ENCODE results near the gene SRPK2. TPM values are rescaled to one million over a fixed set of nuclear protein-coding genes. Genes with fewer than 3 reads are reported as not detected.

SRPK2 gene
- total and polyA plus RNA-seq, 3 donors from 2014 or later: 181 to 293 (median 226) TPM

- intact Hi-C loops (cut with DNase I; ENCODE audit: low total_unique reads): no loop called here
- 50 to 70% methylated on average over 3 of the region's 3 CpGs for WGBS, 2 donors
- H3K4me3 ChIP-seq: no peak overlapping the region
- H3K27ac ChIP-seq: no peak overlapping the region
- no peak for DNase-seq
- no peaks in the 10 kb centered on the region for H3K27me3 ChIP-seq
- H3K36me3 ChIP-seq (ENCODE audit: low read depth, missing control alignments): no peaks in the 10 kb centered on the region
- H3K9me3 ChIP-seq: no peaks in the 10 kb centered on the region
- TF ChIP-seq CTCF (IDR thresholded peaks at IDR 0.05) (no peak), POLR2A (IDR thresholded peaks at IDR 0.05) (no peak)
- H3K4me1 ChIP-seq: peaks cover 18% of the 10 kb centered on the region
Observed at GRCh38 chr7:105250706-105251105, 138.0 kb downstream of the SRPK2 start.

GRCh38 chr7:105250239-105250638 is 138.5 kb downstream of the SRPK2 start:
- intact Hi-C loops (cut with DNase I; ENCODE audit: low total_unique reads): no loop called here
- TF ChIP-seq POLR2A (IDR thresholded peaks at IDR 0.05) (no peak), CTCF (IDR thresholded peaks at IDR 0.05) (no peak)
- H3K4me3 ChIP-seq: no peak overlapping the region
- H3K9me3 ChIP-seq: no peaks in the 10 kb centered on the region
- H3K27me3 ChIP-seq: no peaks in the 10 kb centered on the region
- no peaks in the 10 kb centered on the region for H3K36me3 ChIP-seq (ENCODE audit: low read depth, missing control alignments)
- H3K4me1 ChIP-seq: peaks cover 22% of the 10 kb centered on the region
- no peak overlapping the region for H3K27ac ChIP-seq
- DNase-seq: no peak
- 71 to 85% methylated on average over 4 of the region's 4 CpGs for WGBS, 2 donors

GRCh38 chr7:105249216-105249615 is 139.5 kb downstream of the SRPK2 start:
- H3K9me3 ChIP-seq: no peaks in the 10 kb centered on the region
- H3K36me3 ChIP-seq (ENCODE audit: low read depth, missing control alignments): no peaks in the 10 kb centered on the region
- intact Hi-C loops (cut with DNase I; ENCODE audit: low total_unique reads): no loop called here
- H3K4me3 ChIP-seq: no peak overlapping the region
- no peak overlapping the region for H3K27ac ChIP-seq
- TF ChIP-seq CTCF (IDR thresholded peaks at IDR 0.05) (no peak), POLR2A (IDR thresholded peaks at IDR 0.05) (no peak)
- H3K27me3 ChIP-seq: no peaks in the 10 kb centered on the region
- peaks cover 32% of the 10 kb centered on the region for H3K4me1 ChIP-seq
- no peak for DNase-seq

- Histone ChIP-seq H3K36me3 (ENCODE audit: low read depth, missing control alignments) (no peaks in the 10 kb centered on the region), H3K4me3 (no peak overlapping the region), H3K9me3 (no peaks in the 10 kb centered on the region), H3K4me1 (peaks cover 33% of the 10 kb centered on the region), H3K27me3 (no peaks in the 10 kb centered on the region), H3K27ac (no peak overlapping the region)
- intact Hi-C loops (cut with DNase I; ENCODE audit: low total_unique reads): no loop called here
- no peak for TF ChIP-seq CTCF (IDR thresholded peaks at IDR 0.05)
- TF ChIP-seq POLR2A (IDR thresholded peaks at IDR 0.05): no peak
- DNase-seq: no peak
Observed at GRCh38 chr7:105246679-105247078, 142.0 kb downstream of the SRPK2 start.

- no peaks in the 10 kb centered on the region for H3K9me3 ChIP-seq
- no peak overlapping the region for H3K4me3 ChIP-seq
- H3K4me1 ChIP-seq: peaks cover 29% of the 10 kb centered on the region
- intact Hi-C loops (cut with DNase I; ENCODE audit: low total_unique reads): no loop called here
- no peak for DNase-seq
- TF ChIP-seq POLR2A (IDR thresholded peaks at IDR 0.05): no peak
- no peak for TF ChIP-seq CTCF (IDR thresholded peaks at IDR 0.05)
- H3K27ac ChIP-seq: peak overlapping the region in 1 of 2 donors; percentile 62
- H3K36me3 ChIP-seq (ENCODE audit: low read depth, missing control alignments): no peaks in the 10 kb centered on the region
- H3K27me3 ChIP-seq: no peaks in the 10 kb centered on the region
- WGBS, 2 donors: 65 to 68% methylated on average over 4 of the region's 4 CpGs
Observed at GRCh38 chr7:105246256-105246655, 142.5 kb downstream of the SRPK2 start.

Data from testis (tissue), 3 donors.